Endothelial cell of umbilical vein (primary cell): ENCODE measurements around the gene DMPK. TPM values are rescaled to one million over a fixed set of nuclear protein-coding genes. Genes with fewer than 3 reads are reported as not detected.

Experiments used
- BruUV-seq: library from RNA; stranded (reverse); fragments of 400-500 nt; replicated peaks from 2 replicates; lab custom pipeline; 2021; lab: Mats Ljungman, UMichigan
- CTCF ChIA-PET: fragments of 300-600, 350-600 bp; sonication (Branson Sonifier 250); formaldehyde crosslinking; loops from one replicate; lab custom pipeline; 2021; ENCODE audit warnings: antibody characterized with exemption, inconsistent platforms; lab: Charles Lee
- POLR2A ChIA-PET: fragments of 300-600, 350-600 bp; sonication (Branson Sonifier 250); formaldehyde crosslinking; loops from one replicate; lab custom pipeline; 2021; ENCODE audit warnings: antibody characterized with exemption, inconsistent platforms; lab: Charles Lee
- DNase-seq: peaks from one replicate; pipeline ENCODE4 v3.0.0-alpha.2; 2011; ENCODE audit warnings: low read depth, low spot score
- FAIRE-seq: peaks from 2 replicates; lab custom pipeline; 2011; peaks lifted over from hg19 to GRCh38; lab: Jason Lieb, UNC
- H2AFZ ChIP-seq: 2 replicates; pipeline ENCODE4 v1.6.0; 2012; ENCODE audit warnings: low read depth, low read length, control low read depth, inconsistent platforms
- H3K27ac ChIP-seq: 2 replicates; pipeline ENCODE4 v1.5.1; 2011; ENCODE audit warnings: low read depth, mild to moderate bottlenecking, control low read depth, low read length, moderate library complexity; ENCODE audit not compliant: insufficient read depth
- H3K27me3 ChIP-seq, 2 experiments: 2 replicates each; pipeline versions ENCODE4 v1.6.0 to v1.6.1; 2011; ENCODE audit warnings: low read length in 2 of 2, mixed read lengths in 1 of 2; ENCODE audit not compliant: control insufficient read depth in 2 of 2, insufficient read depth in 2 of 2
- H3K36me3 ChIP-seq, 2 experiments: 2 replicates in 1 of 2; 3 replicates in 1 of 2; pipeline ENCODE4 v1.5.1; 2011; ENCODE audit warnings: low read length in 2 of 2, mild to moderate bottlenecking in 1 of 2, moderate library complexity in 1 of 2; ENCODE audit not compliant: control insufficient read depth in 2 of 2, insufficient read depth in 2 of 2; ENCODE audit errors: extremely low read depth in 1 of 2
- H3K4me1 ChIP-seq: 3 replicates; pipeline ENCODE4 v1.5.1; 2011; ENCODE audit warnings: mild to moderate bottlenecking, low read length; ENCODE audit not compliant: control insufficient read depth, insufficient read depth; ENCODE audit errors: extremely low read depth
- H3K4me2 ChIP-seq: 2 replicates; pipeline ENCODE4 v1.6.1; 2011; ENCODE audit warnings: low read length, control low read depth, mixed read lengths; ENCODE audit not compliant: insufficient read depth
- H3K4me3 ChIP-seq, 3 experiments: fragments of 200-600 bp in 1 of 3; sonication (generic), shearing (Covaris generic) in 1 of 3; replicated peaks in 1 of 3; 2 replicates each; pipeline ENCODE4 v1.5.1; 2011 to 2016; ENCODE audit warnings: control low read depth in 3 of 3, low read length in 3 of 3, mild to moderate bottlenecking in 2 of 3, inconsistent platforms in 1 of 3, low read depth in 1 of 3, moderate library complexity in 1 of 3; ENCODE audit not compliant: insufficient read depth in 1 of 3
- H3K79me2 ChIP-seq: 2 replicates; pipeline ENCODE4 v1.6.0; 2012; ENCODE audit warnings: low read length, inconsistent platforms; ENCODE audit not compliant: control insufficient read depth, insufficient read depth
- H3K9ac ChIP-seq: replicated peaks from 2 replicates; pipeline ENCODE3; 2011; ENCODE audit warnings: low read length, control low read depth; ENCODE audit not compliant: insufficient read depth; ENCODE audit errors: extremely low read depth
- H3K9me1 ChIP-seq: replicated peaks from 3 replicates; pipeline ENCODE4 v1.6.0; 2011; ENCODE audit warnings: mild to moderate bottlenecking, low read length; ENCODE audit not compliant: control insufficient read depth, insufficient read depth; ENCODE audit errors: extremely low read depth
- H3K9me3 ChIP-seq: replicated peaks from 2 replicates; pipeline ENCODE4 v1.5.1; 2012; ENCODE audit warnings: low read length, inconsistent platforms; ENCODE audit not compliant: control insufficient read depth, insufficient read depth
- H4K20me1 ChIP-seq: replicated peaks from 2 replicates; pipeline ENCODE3; 2011; ENCODE audit warnings: mild to moderate bottlenecking, low read length; ENCODE audit not compliant: control insufficient read depth, insufficient read depth; ENCODE audit errors: extremely low read depth
- CTCF ChIP-seq, 2 donors: IDR thresholded peaks; 1 replicate in 1 of 2; 2 replicates in 1 of 2; pipeline ENCODE4 v1.5.1; 2011; ENCODE audit warnings: low read length in 2 of 2, mild to moderate bottlenecking in 2 of 2, moderate library complexity in 2 of 2, control low read depth in 1 of 2, inconsistent platforms in 1 of 2, low read depth in 1 of 2; ENCODE audit not compliant: insufficient read depth in 1 of 2; ENCODE audit errors: extremely low read depth in 1 of 2
- EZH2 ChIP-seq: IDR thresholded peaks from 2 replicates; pipeline ENCODE4 v1.6.1; 2012; ENCODE audit warnings: borderline replicate concordance, low read depth, mild to moderate bottlenecking, moderate library complexity, low read length, inconsistent platforms; ENCODE audit not compliant: severe bottlenecking
- FOS ChIP-seq: IDR thresholded peaks from 2 replicates; pipeline ENCODE4 v1.6.1; 2011; ENCODE audit warnings: mild to moderate bottlenecking, low read length, moderate library complexity, borderline replicate concordance; ENCODE audit not compliant: insufficient read depth
- GATA2 ChIP-seq: IDR thresholded peaks from 2 replicates; pipeline ENCODE4 v1.7.0; 2011; ENCODE audit warnings: low read depth, mild to moderate bottlenecking, moderate library complexity, mixed read lengths, low read length; ENCODE audit not compliant: insufficient read length, insufficient read depth
- JUN ChIP-seq: IDR thresholded peaks from 2 replicates; pipeline ENCODE4 v1.6.1; 2011; ENCODE audit warnings: borderline replicate concordance, low read depth; ENCODE audit not compliant: insufficient read length, insufficient read depth
- MAX ChIP-seq: IDR thresholded peaks from 2 replicates; pipeline ENCODE4 v1.6.1; 2011; ENCODE audit not compliant: insufficient read depth, insufficient read length
- MYC ChIP-seq: IDR thresholded peaks from one replicate; pipeline ENCODE4 v1.6.1; 2011; ENCODE audit warnings: mild to moderate bottlenecking, low read depth, low read length
- POLR2A ChIP-seq: IDR thresholded peaks from 2 replicates; pipeline ENCODE4 v1.6.1; 2012; ENCODE audit warnings: low read depth, mild to moderate bottlenecking, control low read depth, low read length
- POLR2AphosphoS5 ChIP-seq: IDR thresholded peaks from 2 replicates; pipeline ENCODE4 v1.6.1; 2012; ENCODE audit warnings: low read depth, mild to moderate bottlenecking, control low read depth, low read length, moderate library complexity; ENCODE audit not compliant: insufficient read depth
- dilution Hi-C: fragments of 300-500 bp; cut with MboI; formaldehyde crosslinking; loops from one replicate; pipeline ENCODE4 v1.15.0; 2019; ENCODE audit warnings: low sequenced_read_pairs; ENCODE audit not compliant: extremely low pct_ligation_motif_present
- intact Hi-C: fragments of 100-400 bp; cut with micrococcal nuclease; formaldehyde crosslinking; loops from one replicate; pipeline ENCODE4 v1.10.0; 2022
- polyA plus RNA-seq, 4 experiments: library from polyadenylated mRNA; depleted of rRNA in 3 of 4; stranded (reverse) in 3 of 4; unstranded in 1 of 4; fragments of >200 nt; gene quantifications; 2 replicates each; pipeline versions ENCODE4 v1.2.1 to v1.2.3, GENCODE V29; 2011 to 2012; ENCODE audit warnings: missing spikeins in 1 of 4
- total RNA-seq: library from RNA; stranded (reverse); gene quantifications from 2 replicates; pipeline ENCODE4 v1.2.3, GENCODE V29; 2021

The DMPK gene
- total and polyA plus RNA-seq, 2 donors (not counting 3 experiments of a cell fraction or from before 2014, with no cell fraction given), result 36.6 to 73.3 TPM

- no peaks in the 10 kb centered on the region for H3K9me3 ChIP-seq
- FAIRE-seq (no peak), DNase-seq (no peak)
These were observed 18.5 kb downstream of the DMPK start for GRCh38 chr19:45763691-45764294.

More at GRCh38 chr19:45763691-45764294, 18.5 kb downstream of the DMPK start:
- no peaks in the 10 kb centered on the region for H3K36me3 ChIP-seq
- no peak overlapping the region for H3K4me2 ChIP-seq
- dilution Hi-C loops (no loop called here), intact Hi-C loops (no loop called here)
- CTCF ChIA-PET, result no interaction called here
- no peak overlapping the region for H3K27ac ChIP-seq
- peaks cover 2% of the 10 kb centered on the region for H3K79me2 ChIP-seq
- H3K9ac ChIP-seq, result no peak overlapping the region
- no peaks in the 10 kb centered on the region for H4K20me1 ChIP-seq
- H3K9me1 ChIP-seq, result no peaks in the 10 kb centered on the region
- peaks cover 6% of the 10 kb centered on the region for H3K4me1 ChIP-seq
- no peak overlapping the region for H2AFZ ChIP-seq
- POLR2A ChIA-PET, result no interaction called here
- no peak for TF ChIP-seq JUN
- no peak for TF ChIP-seq GATA2
- TF ChIP-seq EZH2, result no peak
- no peak for TF ChIP-seq CTCF (IDR thresholded peaks at IDR 0.05; ENCODE audit: extremely low read depth in 1 of 2, insufficient read depth in 1 of 2, low read depth in 1 of 2, low read length in 2 of 2)
- TF ChIP-seq FOS, result no peak
- no peak for TF ChIP-seq POLR2AphosphoS5
- TF ChIP-seq POLR2A, result no peak
- TF ChIP-seq MYC, result no peak
- TF ChIP-seq MAX, result no peak
- no peaks in the 10 kb centered on the region for H3K27me3 ChIP-seq
- BruUV-seq, result no TSS peak
- no peak overlapping the region for H3K4me3 ChIP-seq
